Fibroblast of skin of right quadriceps (primary cell): ENCODE measurements around the gene UBE2J2.
A peak's percentile ranks its signal among the peaks of the same experiment; 100 is the strongest.

Experiments used
- DNase-seq: peaks from one replicate; pipeline ENCODE4 v3.0.0-alpha.2; 2013

UBE2J2 gene

DNA sequence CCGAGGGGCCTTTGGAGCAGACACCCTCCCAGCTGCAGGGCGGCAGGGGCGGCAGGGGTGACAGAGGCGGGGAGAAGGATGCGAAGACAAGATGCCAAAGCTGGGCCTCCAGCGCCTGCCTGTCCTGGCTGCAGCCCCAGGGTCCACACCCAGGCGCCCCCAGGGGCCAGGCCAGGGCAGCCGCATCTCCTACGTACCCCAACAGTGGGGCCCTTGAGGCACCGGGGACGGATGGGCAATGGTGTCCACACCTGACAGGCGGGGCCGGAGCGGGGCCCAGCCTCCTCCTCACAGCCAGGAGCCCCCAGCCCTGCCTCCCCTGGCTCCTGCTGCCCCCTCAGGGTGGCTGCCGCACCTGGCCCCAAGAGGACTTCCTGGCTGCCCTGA, 34.4 kb downstream of the UBE2J2 start:
- DNase-seq = no peak

DNA sequence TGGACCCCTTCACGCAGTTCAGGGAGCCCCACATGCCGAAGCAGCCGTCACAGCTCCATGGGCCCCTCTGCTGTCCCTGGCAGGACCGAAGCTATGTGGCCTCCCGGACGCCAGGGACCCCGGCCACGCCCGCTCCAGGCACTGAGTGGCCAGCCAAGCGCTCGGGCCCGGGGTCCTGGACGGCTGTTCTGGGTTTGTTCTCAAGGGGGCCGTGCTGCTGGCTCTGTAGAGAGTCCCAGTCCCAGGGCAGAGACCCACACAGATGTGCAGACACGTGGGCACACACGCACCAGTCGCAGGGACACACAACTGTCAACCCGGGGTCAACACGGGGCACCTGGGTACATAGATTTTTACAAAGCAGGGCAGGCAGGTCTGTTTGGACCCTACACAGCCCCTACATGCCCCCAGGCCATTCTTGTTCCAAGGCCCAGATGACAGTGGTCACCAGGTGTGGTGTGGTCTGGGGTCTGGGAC, 34.9 kb downstream of the UBE2J2 start:
- no peak for DNase-seq

DNA sequence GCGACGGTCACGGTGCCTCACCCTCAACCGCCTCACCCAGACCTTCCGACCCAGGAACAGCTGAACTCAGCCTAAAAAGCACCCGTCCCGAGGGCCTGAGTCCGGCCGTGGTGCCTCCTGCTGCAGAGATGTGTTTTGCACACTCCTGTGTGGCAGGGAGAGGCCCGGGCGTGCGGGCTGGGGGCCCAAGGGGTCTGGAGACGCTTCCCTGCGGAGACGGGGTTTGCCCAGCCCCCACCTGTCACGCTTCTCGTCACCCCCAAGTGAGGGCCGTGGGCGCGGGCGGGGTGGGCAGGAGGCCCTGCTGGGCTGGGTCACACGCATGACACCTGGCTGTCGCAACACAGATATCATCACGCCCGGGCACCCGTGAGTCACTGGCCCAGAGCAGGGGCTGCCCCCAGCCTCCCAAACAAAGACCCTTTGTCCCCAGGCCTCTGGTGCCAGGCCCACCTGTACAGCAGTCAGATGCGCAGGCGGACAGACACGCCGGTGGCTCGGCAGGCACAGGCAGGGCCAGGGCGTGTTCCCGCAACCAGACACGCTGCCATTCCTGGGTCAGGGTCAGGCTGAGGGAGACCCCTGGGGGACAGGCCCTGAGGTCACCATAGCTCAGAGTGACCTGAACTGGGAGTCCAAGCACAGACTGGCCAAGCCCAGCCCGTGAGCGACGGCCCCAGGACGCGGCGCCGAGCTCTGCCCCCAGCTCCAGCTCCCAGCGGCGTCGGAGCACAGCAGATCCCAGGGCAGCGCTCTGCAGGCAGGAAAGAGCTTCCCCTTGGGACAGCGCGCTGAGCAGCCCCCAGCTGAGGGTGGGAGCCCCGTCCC, 35.6 kb downstream of the UBE2J2 start:
- no peak for DNase-seq

DNA sequence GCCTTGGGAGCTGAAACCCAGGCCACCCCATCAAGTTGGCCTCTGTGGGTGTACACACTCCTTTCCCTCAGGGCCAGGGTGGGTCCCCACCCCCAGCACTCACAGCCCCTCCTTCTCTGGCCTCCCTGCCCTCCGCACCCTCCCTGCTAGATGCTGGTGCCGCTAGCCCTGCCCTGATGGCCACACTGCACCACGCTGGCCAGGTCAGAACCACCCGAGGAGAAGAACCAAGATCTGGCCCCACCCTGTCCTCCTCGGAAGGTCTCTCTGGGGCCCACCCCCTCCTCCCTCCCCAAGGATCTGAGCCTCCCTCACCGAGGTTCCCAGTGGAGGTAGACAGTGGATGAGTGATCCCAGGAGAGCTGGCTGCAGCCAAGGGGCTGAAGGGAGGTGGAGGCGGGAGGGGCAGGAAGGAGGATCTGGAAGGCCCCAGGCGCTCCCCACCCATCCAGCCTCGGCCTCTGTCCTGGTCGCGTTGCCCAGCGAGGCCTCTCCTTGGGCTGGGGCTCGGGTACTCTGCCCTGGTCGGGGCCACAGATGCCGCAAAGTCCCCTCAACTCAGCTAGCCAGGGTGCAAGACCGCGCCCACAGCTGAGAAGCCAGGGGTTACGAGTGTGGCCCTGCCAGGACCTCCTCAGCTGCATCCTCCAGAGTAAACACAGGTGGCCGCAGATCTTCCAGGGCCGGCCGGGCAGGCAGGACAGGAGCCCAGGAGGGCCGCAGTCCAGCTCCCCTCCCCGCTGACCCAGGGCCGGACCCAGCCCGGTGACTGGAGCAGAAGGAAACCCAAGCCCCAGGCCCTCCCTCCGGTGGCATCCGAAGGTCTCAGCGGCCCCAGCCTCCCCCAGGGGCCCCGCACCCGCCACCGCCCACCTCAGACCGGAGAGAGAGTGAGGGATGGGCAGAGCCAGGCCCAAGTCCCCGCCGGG, 36.4 kb downstream of the UBE2J2 start:
- no peak for DNase-seq

DNA sequence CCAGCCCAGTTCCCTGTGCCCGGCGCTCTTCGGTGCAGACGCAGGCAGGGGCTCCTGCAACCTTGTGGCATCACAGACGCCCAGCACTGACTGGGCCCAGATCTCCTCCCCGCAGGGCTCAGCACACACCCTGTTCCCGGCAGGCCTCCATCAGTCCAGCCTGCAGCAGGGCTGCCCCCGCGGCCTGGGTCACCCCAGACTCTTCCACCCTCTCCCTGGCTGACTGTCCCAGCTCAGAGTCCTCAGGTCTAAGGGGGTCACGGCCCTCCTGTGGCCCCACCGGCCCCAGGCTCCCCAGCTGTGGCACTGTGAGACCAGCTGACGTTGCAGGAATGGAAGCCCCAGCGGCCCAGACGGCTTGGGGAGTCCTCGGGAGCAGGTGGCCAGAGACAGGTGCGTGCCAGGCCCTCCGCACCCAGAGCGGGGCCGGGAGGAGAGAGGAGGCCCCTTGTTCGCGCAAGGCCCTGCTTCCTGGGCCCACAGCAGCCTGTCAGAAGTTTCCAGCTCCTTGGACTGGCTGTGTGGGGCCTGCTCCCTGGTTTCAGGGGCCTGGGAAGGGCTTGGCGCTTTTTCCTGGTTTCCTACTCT, 37.4 kb downstream of the UBE2J2 start:
- DNase-seq = no peak

DNA sequence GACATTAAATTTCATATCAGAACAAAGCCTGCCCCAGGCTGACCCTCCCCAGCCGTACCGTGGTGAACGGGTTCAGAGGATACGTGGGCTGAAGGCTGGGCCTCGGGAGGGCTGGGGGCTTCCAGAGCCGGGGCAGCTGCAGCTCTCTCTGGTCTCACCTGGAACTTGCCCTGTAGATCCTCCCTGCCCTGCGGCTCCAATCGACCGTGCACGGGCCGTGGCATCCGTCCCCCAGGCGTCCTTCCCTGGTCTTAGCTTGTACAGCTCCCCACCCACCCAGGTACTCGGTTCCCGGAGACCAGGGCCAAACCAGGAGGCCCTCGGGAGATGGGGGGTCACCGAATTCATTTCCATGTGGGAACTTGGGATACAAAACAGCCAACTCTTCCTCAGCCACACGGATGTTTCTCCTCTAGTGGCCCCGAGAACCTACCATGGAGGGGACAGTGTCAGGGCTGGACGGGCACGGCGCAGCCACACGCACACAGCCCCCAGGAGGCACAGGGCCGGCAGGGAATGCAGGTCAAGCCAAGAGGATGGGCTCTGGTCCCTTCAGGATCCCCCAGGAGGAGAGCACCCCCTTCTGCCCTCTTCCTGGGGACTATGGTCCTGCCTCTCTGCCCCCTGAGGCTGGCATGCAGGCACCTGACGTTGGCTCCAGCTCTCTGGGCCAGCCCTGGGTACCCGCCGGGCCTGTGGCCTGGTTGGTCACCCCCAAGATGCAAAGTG, 38.5 kb downstream of the UBE2J2 start:
- DNase-seq = no peak

DNA sequence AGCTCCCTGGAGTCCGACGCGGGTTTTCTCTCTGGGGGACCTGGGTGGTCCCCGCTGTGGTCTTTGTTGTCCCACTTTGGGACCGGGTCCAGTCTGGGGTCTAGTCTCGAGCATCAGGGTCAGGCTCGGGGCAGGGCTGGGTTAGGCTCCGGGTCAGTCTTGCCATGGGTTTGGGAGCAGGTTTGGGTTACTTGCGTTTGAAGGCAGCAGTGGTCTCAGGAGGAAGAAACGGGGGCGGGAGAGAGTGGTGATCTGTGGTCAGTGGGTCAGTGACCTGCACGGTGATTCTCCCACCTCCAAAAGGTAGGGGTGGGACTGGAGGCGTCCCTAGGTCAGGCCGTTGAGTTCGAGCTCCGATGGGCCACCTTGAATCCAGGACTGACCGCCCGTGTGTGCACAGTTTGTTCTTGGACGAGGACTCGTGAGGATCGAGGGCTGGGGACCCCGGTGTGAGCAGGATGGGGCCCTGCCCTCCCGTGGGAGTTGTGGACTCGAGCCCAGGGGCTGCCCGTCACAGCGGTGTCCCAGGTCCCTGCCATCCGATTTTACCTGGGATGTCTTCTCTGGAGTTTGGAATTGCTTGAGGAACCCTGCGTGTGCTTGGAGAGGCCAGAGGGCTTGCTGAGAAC, 39.4 kb downstream of the UBE2J2 start:
- DNase-seq = no peak

DNA sequence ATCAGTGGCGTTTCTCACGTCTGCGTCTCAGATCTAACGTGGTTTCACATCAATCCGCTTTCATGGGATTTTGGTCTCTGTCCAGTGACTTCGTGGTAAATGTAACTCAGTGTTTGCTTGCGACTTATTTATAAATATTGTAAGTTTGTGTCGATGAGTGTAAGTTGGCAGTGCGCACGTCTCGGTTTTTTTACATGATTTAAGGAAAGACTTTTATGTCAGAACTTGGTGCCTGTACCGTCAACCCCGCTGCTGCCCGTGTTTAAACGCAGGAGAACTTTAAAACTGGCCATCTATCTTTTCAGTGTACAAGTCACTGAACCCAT, 40.1 kb downstream of the UBE2J2 start:
- DNase-seq = no peak

DNA sequence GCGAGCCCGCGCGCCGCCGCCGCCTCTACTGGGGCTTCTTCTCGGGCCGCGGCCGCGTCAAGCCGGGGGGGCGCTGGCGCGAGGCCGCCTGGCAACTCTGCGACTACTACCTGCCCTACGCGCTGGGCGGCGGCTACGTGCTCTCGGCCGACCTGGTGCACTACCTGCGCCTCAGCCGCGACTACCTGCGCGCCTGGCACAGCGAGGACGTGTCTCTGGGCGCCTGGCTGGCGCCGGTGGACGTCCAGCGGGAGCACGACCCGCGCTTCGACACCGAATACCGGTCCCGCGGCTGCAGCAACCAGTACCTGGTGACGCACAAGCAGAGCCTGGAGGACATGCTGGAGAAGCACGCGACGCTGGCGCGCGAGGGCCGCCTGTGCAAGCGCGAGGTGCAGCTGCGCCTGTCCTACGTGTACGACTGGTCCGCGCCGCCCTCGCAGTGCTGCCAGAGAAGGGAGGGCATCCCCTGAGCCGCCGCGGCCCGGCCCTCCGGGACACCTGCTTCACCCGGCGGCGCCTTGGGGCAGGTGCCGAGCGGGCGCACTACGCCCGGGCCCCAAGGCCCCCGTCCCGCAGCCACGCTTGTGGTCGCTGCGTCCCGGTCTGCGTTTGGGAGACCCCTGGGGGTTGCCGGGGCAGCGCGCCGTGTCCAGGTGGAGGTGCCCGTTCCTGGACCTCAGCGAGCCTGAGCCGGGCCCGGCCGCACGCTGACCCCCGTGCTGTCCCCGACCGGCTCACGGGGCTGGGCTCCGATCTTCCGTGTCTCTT, 40.7 kb downstream of the UBE2J2 start:
- DNase-seq = no peak

DNA sequence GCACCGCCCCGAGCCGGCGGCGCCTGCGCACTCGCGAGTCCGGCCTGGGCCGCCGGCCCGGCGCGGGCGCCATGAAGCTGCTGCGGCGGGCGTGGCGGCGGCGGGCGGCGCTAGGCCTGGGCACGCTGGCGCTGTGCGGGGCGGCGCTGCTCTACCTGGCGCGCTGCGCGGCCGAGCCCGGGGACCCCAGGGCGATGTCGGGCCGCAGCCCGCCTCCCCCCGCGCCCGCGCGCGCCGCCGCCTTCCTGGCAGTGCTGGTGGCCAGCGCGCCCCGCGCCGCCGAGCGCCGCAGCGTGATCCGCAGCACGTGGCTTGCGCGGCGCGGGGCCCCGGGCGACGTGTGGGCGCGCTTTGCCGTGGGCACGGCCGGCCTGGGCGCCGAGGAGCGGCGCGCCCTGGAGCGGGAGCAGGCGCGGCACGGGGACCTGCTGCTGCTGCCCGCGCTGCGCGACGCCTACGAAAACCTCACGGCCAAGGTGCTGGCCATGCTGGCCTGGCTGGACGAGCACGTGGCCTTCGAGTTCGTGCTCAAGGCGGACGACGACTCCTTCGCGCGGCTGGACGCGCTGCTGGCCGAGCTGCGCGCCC, 41.4 kb downstream of the UBE2J2 start, which contains the start of gene B3GALT6:
Gene B3GALT6 (plus strand): TSS at position 30 of the 588 bp plus-strand sequence. CDS start 42 bp downstream, at position 72.
- DNase-seq = no peak

DNA sequence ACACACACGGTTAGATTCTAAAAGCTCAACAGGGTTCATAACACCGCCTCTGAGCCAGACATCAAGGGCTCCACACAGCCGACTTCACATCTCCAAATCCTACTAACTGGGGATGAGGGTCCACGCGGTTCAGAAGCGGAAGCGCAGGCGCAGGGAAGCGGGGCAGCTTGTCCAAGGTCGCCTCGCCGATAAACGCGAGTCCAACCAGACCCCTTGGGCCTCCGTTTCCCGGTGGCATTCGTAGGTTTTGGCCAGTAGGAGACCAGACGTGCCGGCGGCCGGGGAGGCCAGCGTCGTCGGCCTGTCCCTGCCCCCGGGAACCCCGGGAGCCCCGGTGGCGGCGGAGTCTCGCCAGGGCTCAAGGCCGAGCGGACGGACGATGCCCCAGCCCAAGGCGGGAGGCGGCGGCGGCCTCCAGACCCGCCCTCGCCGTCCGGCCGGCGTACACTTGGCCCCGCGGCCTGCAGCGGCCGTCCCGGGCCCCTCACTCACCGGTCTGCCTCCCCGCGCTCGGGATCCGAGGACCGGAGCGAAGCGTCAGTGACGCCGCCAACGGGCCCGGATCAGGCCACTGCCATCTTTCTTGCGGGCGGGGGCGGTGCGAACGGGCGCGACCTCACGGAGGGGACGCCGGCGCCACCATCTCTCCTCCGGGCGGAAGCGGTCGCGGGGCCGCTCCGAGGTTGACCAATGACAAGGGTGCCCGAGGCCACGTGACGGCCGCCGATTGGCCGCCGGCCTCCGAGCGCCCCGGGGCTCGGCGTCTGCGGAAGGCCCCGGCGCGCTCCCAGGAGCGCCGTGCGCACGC, 42.0 kb downstream of the UBE2J2 start, which contains the start of gene SDF4:
Gene SDF4 (minus strand): TSS at position 602 of the 808 bp plus-strand sequence. CDS start 3,229 bp downstream, outside the sequence.
- DNase-seq = peak; percentile 97

DNA sequence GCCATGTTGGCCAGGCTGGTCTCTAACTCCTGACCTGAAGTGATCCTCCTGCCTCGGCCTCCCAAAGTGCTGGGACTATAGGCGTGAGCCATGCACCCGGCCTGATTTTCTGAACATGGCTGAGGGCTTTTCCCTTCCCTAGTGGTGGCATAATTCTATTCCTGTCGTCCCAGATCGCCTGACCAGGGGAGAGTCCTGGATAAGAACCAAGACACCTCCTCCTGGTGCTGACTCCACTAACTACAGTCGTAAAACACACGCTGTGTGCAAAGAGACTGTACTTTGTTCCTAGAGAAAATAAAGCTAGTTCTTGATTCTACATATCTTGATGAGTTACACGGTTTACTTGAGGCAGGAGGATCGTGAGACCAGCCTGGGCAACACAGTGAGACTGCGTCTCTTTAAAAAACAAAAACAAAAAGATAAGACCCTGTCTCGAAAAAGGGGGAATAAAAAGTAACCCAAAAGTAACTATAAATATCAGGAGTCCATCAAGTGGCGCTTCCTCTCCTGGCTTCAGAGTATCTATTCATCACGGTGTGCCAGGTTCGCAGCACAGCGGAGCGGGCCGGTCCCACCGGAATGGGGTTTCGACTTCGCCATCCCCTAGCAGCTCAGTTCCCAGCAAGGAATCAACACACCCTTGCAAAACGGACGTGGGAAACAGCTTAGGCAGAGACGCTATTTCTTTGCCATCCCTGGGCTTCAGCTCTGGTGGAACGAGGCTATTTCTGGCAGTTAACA, 42.8 kb downstream of the UBE2J2 start:
- DNase-seq = peak; percentile 68

DNA sequence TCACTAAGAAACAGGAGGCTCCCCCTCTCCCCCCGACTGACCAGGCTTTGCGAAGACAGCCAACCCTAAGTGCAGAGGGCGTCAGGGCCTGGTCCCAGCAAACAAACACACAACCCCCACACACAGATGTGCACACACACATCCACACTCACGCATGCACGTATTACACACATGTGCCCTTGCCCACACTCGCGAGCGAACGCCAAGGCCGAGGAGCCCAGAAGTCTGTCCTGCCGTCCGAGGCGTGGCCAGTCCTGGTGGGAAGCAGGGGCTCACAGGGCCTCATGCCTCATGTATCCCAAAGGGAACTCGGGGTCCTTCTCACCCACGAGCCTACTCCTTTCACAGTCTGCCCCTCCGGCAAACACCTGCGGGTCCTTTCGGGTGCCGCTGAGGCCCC, 43.9 kb downstream of the UBE2J2 start:
- DNase-seq = no peak

DNA sequence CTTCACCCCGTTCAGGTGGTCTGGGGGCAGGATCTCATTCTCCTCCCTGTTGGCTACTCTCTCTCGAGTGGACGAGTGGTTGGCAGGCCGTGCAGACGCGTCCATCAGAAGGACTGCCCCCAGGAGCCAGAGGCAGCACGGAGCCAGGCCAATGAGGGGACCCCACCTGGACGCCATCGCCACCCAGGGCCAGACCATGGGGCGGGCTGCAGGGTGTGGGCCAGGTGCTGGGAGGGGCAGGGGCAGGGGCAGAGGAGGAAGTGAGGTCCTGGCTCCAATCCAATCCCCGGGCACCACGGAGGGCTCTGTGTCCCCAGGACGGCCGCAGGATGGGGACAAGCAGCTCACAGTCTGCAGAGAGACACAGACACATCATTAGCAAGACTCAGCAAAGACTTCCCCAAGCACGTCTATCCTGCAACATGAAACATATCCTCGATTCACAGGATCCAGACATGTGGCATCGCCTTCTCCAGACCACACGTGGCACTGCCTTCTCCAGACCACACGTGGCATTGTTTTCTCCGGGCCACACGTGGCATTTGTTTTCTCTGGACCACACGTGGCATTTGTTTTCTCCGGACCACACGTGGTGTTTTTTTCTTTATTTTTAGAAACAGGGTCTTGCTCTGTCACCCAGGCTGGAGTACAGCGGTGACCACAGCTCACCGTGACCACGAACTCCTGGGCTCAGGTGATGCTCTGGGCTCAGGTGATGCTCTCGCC, 44.9 kb downstream of the UBE2J2 start:
- DNase-seq = no peak

DNA sequence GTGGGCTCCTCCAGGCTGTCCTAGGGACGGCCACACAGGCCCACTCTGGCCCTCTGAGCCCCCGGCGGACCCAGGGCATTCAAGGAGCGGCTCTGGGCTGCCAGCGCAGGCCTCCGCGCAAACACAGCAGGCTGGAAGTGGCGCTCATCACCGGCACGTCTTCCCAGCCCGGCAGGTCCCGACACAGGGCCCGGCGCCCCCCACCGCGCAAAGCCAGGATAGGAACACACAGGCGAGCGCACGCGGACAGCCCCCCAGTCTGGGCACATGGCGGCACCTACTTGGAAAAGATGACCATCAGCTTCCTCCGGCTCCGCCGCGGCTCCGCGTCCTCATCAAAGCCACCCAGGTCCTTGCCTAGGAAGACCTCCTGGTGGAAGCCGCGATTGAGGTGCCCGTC, 45.5 kb downstream of the UBE2J2 start:
- DNase-seq = no peak

DNA sequence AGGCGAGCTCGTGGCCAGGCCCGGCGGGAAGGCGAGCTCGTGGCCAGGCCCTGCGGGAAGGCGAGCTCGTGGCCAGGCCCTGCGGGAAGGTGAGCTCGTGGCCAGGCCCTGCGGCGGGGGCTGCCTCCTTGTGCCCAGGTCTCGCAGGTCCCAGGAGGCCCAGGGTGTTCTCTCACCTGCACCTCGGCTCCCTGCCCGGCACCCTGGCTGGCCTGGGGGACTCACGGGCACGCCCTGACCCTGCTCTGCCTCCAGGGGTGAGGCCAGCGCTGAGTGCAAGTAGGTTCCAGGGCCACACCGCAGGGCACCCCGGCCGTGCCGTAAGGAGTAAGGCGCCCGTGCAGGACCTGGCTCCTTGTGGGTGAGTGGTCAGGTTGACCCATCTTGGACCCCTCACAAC, 46.3 kb downstream of the UBE2J2 start:
- no peak for DNase-seq

DNA sequence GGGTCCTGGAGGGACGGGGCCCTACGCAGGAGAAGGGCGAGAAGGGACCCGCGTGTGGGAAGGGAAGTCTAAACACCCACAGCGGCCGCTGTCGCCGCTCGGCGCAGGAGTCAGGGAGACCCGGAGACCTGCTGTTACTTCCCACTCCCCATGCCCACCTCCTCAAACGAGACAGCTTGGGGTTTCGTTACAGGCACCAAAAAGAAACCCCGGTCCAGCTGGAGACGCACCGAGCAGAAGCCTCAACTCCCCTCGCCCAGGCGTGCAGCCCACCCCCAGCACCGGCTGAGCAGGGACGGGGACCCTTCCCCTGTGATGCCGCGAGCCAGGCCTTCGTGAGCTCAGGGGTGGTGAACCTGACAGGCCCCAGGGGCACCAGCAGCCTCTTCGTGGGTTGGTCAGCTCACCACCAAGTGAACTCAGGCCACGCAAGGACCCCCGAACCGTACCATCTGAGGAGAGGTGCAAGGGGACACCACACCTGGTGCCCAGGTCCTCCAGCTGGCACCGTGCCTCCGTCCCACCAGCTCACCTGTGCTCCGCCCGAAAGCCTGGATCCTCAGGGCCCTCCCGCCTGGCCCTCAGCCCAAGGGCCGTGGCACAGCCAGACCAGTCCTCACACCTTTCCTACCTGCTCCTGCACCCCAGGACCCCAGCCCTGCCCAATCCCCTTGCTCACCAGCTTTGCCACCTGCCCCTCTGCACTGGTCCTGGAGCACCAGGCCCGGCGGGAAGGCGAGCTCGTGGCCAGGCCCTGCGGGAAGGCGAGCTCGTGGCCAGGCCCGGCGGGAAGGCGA, 46.9 kb downstream of the UBE2J2 start:
- no peak for DNase-seq

DNA sequence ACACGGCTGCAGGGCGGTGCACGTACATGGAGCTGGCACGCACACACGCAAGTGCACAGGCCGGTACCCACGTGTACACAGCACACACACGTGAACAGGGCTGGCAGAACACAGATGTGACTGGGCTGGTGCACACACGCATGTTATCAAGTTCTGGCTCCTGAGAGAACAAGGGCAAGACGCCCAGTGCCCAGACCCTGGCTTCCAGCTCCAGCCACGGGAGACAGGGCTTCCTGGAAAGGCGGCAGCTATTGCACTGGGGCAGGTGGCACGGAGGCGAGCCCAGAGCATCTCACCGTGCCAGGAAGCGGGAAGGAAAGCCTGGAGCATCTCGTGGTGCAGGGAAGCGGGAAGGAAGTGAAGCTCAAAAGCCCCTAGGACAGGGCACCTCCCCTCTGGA, 47.7 kb downstream of the UBE2J2 start:
- no peak for DNase-seq
